HL-60 (cell line): ENCODE measurements around the gene DNAJB6.
A peak's percentile ranks its signal among the peaks of the same experiment; 100 is the strongest.

Experiments
- DNase-seq, 2 experiments: peaks; one replicate each; pipeline ENCODE4 v3.0.0-alpha.2; 2010 to 2020; ENCODE audit warnings: low read depth in 1 of 2, low spot score in 1 of 2
- H3K27ac ChIP-seq: fragments of 250-450 bp; sonication (Bioruptor Pico); replicated peaks from 2 replicates; pipeline ENCODE4 v1.5.1; 2020; ENCODE audit warnings: mild to moderate bottlenecking, moderate library complexity
- H3K27me3 ChIP-seq: fragments of 250-450 bp; sonication (Bioruptor Pico); 2 replicates; pipeline ENCODE4 v1.5.1; 2021; ENCODE audit warnings: mild to moderate bottlenecking, moderate library complexity; ENCODE audit not compliant: insufficient read depth, poor library complexity, severe bottlenecking
- H3K4me3 ChIP-seq: replicated peaks from 2 replicates; pipeline ENCODE4 v1.5.1; 2011; ENCODE audit warnings: mild to moderate bottlenecking, control low read depth, low read length; ENCODE audit not compliant: insufficient read depth
- CTCF ChIP-seq: IDR thresholded peaks from one replicate; pipeline ENCODE4 v1.5.1; 2011; ENCODE audit warnings: low read length, control low read depth, inconsistent platforms; ENCODE audit not compliant: insufficient read depth
- GABPA ChIP-seq: IDR thresholded peaks from 2 replicates; pipeline ENCODE4 v1.6.1; 2012; ENCODE audit warnings: low read depth
- POLR2AphosphoS5 ChIP-seq: IDR thresholded peaks from 2 replicates; pipeline ENCODE4 v1.6.1; 2012; ENCODE audit warnings: low read depth
- REST ChIP-seq: IDR thresholded peaks from 2 replicates; pipeline ENCODE4 v1.6.1; 2012; ENCODE audit warnings: low read depth; ENCODE audit not compliant: insufficient replicate concordance
- SPI1 ChIP-seq: IDR thresholded peaks from 2 replicates; pipeline ENCODE4 v1.6.1; 2012; ENCODE audit warnings: low read depth, mild to moderate bottlenecking, borderline replicate concordance

Gene DNAJB6

GRCh38 chr7:157380416-157380815 lies 43.6 kb downstream of the DNAJB6 start:
- H3K4me3 ChIP-seq, result no peak overlapping the region
- H3K27me3 ChIP-seq, result no peaks in the 10 kb centered on the region
- peak overlapping the region; percentile 40 for H3K27ac ChIP-seq
- TF ChIP-seq SPI1 (no peak), POLR2AphosphoS5 (no peak), CTCF (no peak), GABPA (no peak), REST (no peak)
- DNase-seq, result peak in 1 of 2 experiments; percentile 58

- no peak overlapping the region for H3K27ac ChIP-seq
- TF ChIP-seq SPI1 (no peak), CTCF (no peak), GABPA (no peak), REST (no peak), POLR2AphosphoS5 (no peak)
These were observed 47.1 kb downstream of the DNAJB6 start for GRCh38 chr7:157383868-157384267.

GRCh38 chr7:157384301-157384700 lies 47.5 kb downstream of the DNAJB6 start:
- Histone ChIP-seq H3K27ac (no peak overlapping the region), H3K27me3 (no peaks in the 10 kb centered on the region), H3K4me3 (no peak overlapping the region)
- no peak for DNase-seq
- TF ChIP-seq POLR2AphosphoS5, result no peak
- no peak for TF ChIP-seq SPI1
- TF ChIP-seq CTCF, result no peak
- no peak for TF ChIP-seq GABPA
- TF ChIP-seq REST, result no peak

More at GRCh38 chr7:157383868-157384267, 47.1 kb downstream of the DNAJB6 start:
- Histone ChIP-seq H3K27me3 (no peaks in the 10 kb centered on the region), H3K4me3 (no peak overlapping the region)
- no peak for DNase-seq
